ENCODE results near the gene UST.

Gene UST

GRCh38 chr6:148816117-148816516, 69.3 kb downstream of the UST start:
- H3K79me2 ChIP-seq (ENCODE audit: insufficient read depth, low read depth): no peaks in the 10 kb centered on the region
- no peaks in the 10 kb centered on the region for H4K20me1 ChIP-seq (ENCODE audit: insufficient read depth)
- H3K4me3 ChIP-seq (IDR thresholded peaks at IDR 0.05; ENCODE audit: insufficient read depth, low read depth, low read length): no peak overlapping the region
- no peaks in the 10 kb centered on the region for H3K27me3 ChIP-seq (ENCODE audit: insufficient read depth, low read depth)
- H3K27ac ChIP-seq: no peak overlapping the region
- TF ChIP-seq, protein P1, sequence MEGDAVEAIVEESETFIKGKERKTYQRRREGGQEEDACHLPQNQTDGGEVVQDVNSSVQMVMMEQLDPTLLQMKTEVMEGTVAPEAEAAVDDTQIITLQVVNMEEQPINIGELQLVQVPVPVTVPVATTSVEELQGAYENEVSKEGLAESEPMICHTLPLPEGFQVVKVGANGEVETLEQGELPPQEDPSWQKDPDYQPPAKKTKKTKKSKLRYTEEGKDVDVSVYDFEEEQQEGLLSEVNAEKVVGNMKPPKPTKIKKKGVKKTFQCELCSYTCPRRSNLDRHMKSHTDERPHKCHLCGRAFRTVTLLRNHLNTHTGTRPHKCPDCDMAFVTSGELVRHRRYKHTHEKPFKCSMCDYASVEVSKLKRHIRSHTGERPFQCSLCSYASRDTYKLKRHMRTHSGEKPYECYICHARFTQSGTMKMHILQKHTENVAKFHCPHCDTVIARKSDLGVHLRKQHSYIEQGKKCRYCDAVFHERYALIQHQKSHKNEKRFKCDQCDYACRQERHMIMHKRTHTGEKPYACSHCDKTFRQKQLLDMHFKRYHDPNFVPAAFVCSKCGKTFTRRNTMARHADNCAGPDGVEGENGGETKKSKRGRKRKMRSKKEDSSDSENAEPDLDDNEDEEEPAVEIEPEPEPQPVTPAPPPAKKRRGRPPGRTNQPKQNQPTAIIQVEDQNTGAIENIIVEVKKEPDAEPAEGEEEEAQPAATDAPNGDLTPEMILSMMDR (conservative IDR thresholded peaks at IDR 0.05; ENCODE audit: low read depth, low read length): no peak
- no peak overlapping the region for H2AFZ ChIP-seq (ENCODE audit: low read depth)
- no peak overlapping the region for H3K9ac ChIP-seq
- H3K4me2 ChIP-seq: no peak overlapping the region
- no peaks in the 10 kb centered on the region for H3K4me1 ChIP-seq (ENCODE audit: low read depth, poor library complexity, severe bottlenecking)
- H3K36me3 ChIP-seq (ENCODE audit: insufficient read depth): no peaks in the 10 kb centered on the region

DNA sequence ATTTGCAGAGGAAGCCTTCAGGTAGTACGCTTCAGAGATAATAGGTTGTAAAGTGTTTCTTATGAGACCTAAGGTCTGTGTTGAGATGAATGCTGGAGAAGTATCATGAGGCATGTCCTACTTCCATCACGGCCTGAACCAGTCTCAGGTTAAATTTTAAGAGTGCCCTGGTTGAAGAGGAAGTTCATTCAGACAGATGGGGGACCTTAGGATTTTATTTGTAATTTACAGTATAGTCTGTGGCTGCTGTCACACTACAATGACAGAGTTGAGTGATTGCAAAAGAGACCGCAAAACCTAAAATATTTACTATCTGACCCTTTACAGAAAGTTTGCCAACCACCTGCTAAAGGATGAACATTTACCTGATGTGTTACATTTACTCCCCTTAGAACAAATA, 70.9 kb downstream of the UST start:
- H3K27me3 ChIP-seq (ENCODE audit: insufficient read depth, low read depth): no peaks in the 10 kb centered on the region
- H3K36me3 ChIP-seq (ENCODE audit: insufficient read depth): no peaks in the 10 kb centered on the region
- H4K20me1 ChIP-seq (ENCODE audit: insufficient read depth): no peaks in the 10 kb centered on the region
- H2AFZ ChIP-seq (ENCODE audit: low read depth): no peak overlapping the region
- H3K4me2 ChIP-seq: no peak overlapping the region
- no peaks in the 10 kb centered on the region for H3K4me1 ChIP-seq (ENCODE audit: low read depth, poor library complexity, severe bottlenecking)
- H3K9ac ChIP-seq: no peak overlapping the region
- H3K27ac ChIP-seq: no peak overlapping the region
- H3K79me2 ChIP-seq (ENCODE audit: insufficient read depth, low read depth): no peaks in the 10 kb centered on the region
- TF ChIP-seq, protein P1 (conservative IDR thresholded peaks at IDR 0.05; ENCODE audit: low read depth, low read length): no peak
- H3K4me3 ChIP-seq (IDR thresholded peaks at IDR 0.05; ENCODE audit: insufficient read depth, low read depth, low read length): no peak overlapping the region

DNA sequence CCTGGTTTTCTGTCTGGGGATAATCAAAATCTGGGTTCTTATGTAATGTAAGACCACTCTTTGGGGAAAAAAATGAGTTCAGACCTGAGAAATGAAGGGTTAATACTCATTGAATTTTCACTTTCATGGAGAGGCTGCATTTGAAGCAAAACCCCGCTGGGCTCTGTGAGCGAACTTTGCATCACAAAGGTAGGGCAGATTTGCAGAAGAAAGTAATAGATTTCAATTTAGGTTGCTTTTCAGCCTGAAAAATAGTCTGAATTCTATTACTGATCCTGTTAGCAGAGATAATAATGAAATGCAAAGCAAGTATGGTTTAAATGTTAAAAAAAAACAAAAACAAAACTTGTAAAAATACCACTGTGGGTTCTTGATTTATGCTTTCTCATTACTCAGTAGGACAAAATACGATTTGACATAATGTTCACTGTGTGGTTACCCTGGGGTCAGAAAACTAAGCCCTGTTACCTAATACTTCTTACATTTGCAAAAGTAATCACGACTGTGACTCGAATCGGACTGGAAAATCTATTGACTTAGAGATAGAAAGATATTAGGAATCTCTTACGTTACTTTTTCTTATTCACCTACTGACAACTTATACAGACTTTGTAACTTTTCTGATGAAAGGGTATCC, 72.2 kb downstream of the UST start:
- no peaks in the 10 kb centered on the region for H3K36me3 ChIP-seq (ENCODE audit: insufficient read depth)
- H2AFZ ChIP-seq (ENCODE audit: low read depth): no peak overlapping the region
- no peaks in the 10 kb centered on the region for H3K27me3 ChIP-seq (ENCODE audit: insufficient read depth, low read depth)
- no peak overlapping the region for H3K4me3 ChIP-seq (IDR thresholded peaks at IDR 0.05; ENCODE audit: insufficient read depth, low read depth, low read length)
- TF ChIP-seq, protein P1 (conservative IDR thresholded peaks at IDR 0.05; ENCODE audit: low read depth, low read length): no peak
- H3K9ac ChIP-seq: no peak overlapping the region
- no peaks in the 10 kb centered on the region for H3K79me2 ChIP-seq (ENCODE audit: insufficient read depth, low read depth)
- no peak overlapping the region for H3K27ac ChIP-seq
- H3K4me1 ChIP-seq (ENCODE audit: low read depth, poor library complexity, severe bottlenecking): no peaks in the 10 kb centered on the region
- no peak overlapping the region for H3K4me2 ChIP-seq
- no peaks in the 10 kb centered on the region for H4K20me1 ChIP-seq (ENCODE audit: insufficient read depth)

DNA sequence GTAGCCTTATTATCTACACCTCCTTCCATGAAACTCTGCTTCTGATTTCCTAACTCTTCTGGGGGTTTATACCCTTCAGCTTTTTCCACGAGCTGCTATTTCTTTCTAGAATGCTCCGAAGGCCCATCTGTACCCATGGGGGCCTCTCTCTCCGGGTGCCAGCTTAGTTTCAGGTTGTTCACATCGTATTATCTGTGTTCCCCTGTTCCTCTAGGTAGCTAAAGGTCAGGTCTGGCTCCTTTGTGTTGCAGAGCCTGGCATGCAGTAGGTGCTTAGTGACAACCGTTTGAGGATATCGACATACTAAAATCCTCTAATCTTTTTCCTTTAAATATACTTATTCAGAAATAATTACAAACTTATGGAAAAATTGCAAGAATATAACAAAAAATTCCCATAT, 73.0 kb downstream of the UST start:
- H2AFZ ChIP-seq (ENCODE audit: low read depth): no peak overlapping the region
- no peaks in the 10 kb centered on the region for H3K79me2 ChIP-seq (ENCODE audit: insufficient read depth, low read depth)
- no peaks in the 10 kb centered on the region for H3K36me3 ChIP-seq (ENCODE audit: insufficient read depth)
- no peaks in the 10 kb centered on the region for H4K20me1 ChIP-seq (ENCODE audit: insufficient read depth)
- H3K4me2 ChIP-seq: no peak overlapping the region
- H3K4me1 ChIP-seq (ENCODE audit: low read depth, poor library complexity, severe bottlenecking): no peaks in the 10 kb centered on the region
- TF ChIP-seq, protein P1 (conservative IDR thresholded peaks at IDR 0.05; ENCODE audit: low read depth, low read length): no peak
- no peak overlapping the region for H3K4me3 ChIP-seq (IDR thresholded peaks at IDR 0.05; ENCODE audit: insufficient read depth, low read depth, low read length)
- H3K9ac ChIP-seq: no peak overlapping the region
- no peak overlapping the region for H3K27ac ChIP-seq
- no peaks in the 10 kb centered on the region for H3K27me3 ChIP-seq (ENCODE audit: insufficient read depth, low read depth)

Data from KMS-11 (cell line).